WTC11 (cell line): Measurements from ENCODE around the gene LASP1NB.

ENCODE experiments used
- ELF4 ChIP-seq: sonication (generic); formaldehyde crosslinking; IDR thresholded peaks from 2 replicates; pipeline ENCODE4 v1.8.1; 2022; ENCODE audit warnings: low read depth, mild to moderate bottlenecking, moderate library complexity, missing genetic modification reagents
- IRF2 ChIP-seq: sonication (generic); formaldehyde crosslinking; IDR thresholded peaks from 2 replicates; pipeline ENCODE4 v1.8.0; 2022; ENCODE audit warnings: low read depth, missing genetic modification reagents, borderline replicate concordance
- NFE2L1 ChIP-seq: sonication (generic); formaldehyde crosslinking; IDR thresholded peaks from 2 replicates; pipeline ENCODE4 v1.8.1; 2023; ENCODE audit warnings: missing genetic modification reagents
- NR1H2 ChIP-seq: sonication (generic); formaldehyde crosslinking; IDR thresholded peaks from 2 replicates; pipeline ENCODE4 v1.9.0; 2021; ENCODE audit warnings: mild to moderate bottlenecking, moderate library complexity, missing genetic modification reagents
- NR2C2 ChIP-seq: sonication (generic); formaldehyde crosslinking; IDR thresholded peaks from 2 replicates; pipeline ENCODE4 v1.8.0; 2022; ENCODE audit warnings: mild to moderate bottlenecking, missing genetic modification reagents
- SP1 ChIP-seq: sonication (generic); formaldehyde crosslinking; conservative IDR thresholded peaks from 2 replicates; pipeline ENCODE4 v1.8.1; 2022; ENCODE audit warnings: missing genetic modification reagents
- TCF7 ChIP-seq: sonication (generic); formaldehyde crosslinking; IDR thresholded peaks from 2 replicates; pipeline ENCODE4 v1.8.0; 2022; ENCODE audit warnings: mild to moderate bottlenecking, low read depth, missing genetic modification reagents, moderate library complexity
- TEAD4 ChIP-seq: sonication (generic); formaldehyde crosslinking; IDR thresholded peaks from 2 replicates; pipeline ENCODE4 v1.8.0; 2022; ENCODE audit warnings: mild to moderate bottlenecking, missing genetic modification reagents
- ZNF138 ChIP-seq: sonication (generic); formaldehyde crosslinking; conservative IDR thresholded peaks from 2 replicates; pipeline ENCODE4 v1.8.1; 2022; ENCODE audit warnings: mild to moderate bottlenecking, moderate library complexity, missing genetic modification reagents
- TF ChIP-seq, protein P1 (sequence below): fragments of 200-600 bp; IDR thresholded peaks from 2 replicates; pipeline ENCODE4 v1.8.0; 2022; ENCODE audit warnings: antibody characterized with exemption
- TF ChIP-seq, protein P2 (sequence below): sonication (generic); formaldehyde crosslinking; IDR thresholded peaks from 2 replicates; pipeline ENCODE4 v1.8.1; 2023; ENCODE audit warnings: mild to moderate bottlenecking, missing genetic modification reagents, borderline replicate concordance
- TF ChIP-seq, protein P3 (sequence below): sonication (generic); formaldehyde crosslinking; conservative IDR thresholded peaks from 2 replicates; pipeline ENCODE4 v1.8.1; 2022; ENCODE audit warnings: mild to moderate bottlenecking, missing genetic modification reagents

DNA sequence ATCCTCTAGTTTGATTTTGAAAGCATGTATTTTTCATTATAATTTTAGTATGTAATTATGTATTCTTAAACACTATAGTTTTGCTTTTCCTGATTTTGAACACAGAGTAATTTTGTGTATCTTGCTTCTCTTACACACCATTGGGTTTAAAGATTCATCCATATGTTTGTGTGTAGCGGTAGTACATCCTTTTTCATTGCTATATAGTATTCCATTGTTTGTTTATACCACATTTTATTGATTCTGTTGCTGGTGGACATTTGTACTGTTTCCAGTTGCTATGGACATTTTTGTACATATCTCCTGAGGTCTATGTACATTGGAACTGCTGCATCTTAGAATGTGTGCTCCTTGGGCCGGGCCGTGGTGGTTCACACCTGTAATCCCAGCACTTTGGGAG lies 20.5 kb upstream of the LASP1NB start:
- TF ChIP-seq, protein P1, sequence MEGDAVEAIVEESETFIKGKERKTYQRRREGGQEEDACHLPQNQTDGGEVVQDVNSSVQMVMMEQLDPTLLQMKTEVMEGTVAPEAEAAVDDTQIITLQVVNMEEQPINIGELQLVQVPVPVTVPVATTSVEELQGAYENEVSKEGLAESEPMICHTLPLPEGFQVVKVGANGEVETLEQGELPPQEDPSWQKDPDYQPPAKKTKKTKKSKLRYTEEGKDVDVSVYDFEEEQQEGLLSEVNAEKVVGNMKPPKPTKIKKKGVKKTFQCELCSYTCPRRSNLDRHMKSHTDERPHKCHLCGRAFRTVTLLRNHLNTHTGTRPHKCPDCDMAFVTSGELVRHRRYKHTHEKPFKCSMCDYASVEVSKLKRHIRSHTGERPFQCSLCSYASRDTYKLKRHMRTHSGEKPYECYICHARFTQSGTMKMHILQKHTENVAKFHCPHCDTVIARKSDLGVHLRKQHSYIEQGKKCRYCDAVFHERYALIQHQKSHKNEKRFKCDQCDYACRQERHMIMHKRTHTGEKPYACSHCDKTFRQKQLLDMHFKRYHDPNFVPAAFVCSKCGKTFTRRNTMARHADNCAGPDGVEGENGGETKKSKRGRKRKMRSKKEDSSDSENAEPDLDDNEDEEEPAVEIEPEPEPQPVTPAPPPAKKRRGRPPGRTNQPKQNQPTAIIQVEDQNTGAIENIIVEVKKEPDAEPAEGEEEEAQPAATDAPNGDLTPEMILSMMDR: no peak
- TF ChIP-seq NFE2L1 (no peak), NR2C2 (no peak), SP1 (CRISPR knock-in tag) (no peak), TCF7 (CRISPR knock-in tag) (no peak), IRF2 (CRISPR knock-in tag) (no peak), ELF4 (CRISPR knock-in tag) (no peak), NR1H2 (CRISPR knock-in tag) (no peak), TEAD4 (CRISPR knock-in tag) (no peak), ZNF138 (CRISPR knock-in tag) (no peak)
- TF ChIP-seq, protein P2, sequence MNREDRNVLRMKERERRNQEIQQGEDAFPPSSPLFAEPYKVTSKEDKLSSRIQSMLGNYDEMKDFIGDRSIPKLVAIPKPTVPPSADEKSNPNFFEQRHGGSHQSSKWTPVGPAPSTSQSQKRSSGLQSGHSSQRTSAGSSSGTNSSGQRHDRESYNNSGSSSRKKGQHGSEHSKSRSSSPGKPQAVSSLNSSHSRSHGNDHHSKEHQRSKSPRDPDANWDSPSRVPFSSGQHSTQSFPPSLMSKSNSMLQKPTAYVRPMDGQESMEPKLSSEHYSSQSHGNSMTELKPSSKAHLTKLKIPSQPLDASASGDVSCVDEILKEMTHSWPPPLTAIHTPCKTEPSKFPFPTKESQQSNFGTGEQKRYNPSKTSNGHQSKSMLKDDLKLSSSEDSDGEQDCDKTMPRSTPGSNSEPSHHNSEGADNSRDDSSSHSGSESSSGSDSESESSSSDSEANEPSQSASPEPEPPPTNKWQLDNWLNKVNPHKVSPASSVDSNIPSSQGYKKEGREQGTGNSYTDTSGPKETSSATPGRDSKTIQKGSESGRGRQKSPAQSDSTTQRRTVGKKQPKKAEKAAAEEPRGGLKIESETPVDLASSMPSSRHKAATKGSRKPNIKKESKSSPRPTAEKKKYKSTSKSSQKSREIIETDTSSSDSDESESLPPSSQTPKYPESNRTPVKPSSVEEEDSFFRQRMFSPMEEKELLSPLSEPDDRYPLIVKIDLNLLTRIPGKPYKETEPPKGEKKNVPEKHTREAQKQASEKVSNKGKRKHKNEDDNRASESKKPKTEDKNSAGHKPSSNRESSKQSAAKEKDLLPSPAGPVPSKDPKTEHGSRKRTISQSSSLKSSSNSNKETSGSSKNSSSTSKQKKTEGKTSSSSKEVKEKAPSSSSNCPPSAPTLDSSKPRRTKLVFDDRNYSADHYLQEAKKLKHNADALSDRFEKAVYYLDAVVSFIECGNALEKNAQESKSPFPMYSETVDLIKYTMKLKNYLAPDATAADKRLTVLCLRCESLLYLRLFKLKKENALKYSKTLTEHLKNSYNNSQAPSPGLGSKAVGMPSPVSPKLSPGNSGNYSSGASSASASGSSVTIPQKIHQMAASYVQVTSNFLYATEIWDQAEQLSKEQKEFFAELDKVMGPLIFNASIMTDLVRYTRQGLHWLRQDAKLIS: no peak
- TF ChIP-seq, protein P3, sequence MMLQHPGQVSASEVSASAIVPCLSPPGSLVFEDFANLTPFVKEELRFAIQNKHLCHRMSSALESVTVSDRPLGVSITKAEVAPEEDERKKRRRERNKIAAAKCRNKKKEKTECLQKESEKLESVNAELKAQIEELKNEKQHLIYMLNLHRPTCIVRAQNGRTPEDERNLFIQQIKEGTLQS: no peak
